Measurements from ENCODE around the gene GOT2. TPM values are rescaled to one million over a fixed set of nuclear protein-coding genes. Genes with fewer than 3 reads are reported as not detected.

The GOT2 gene
- polyA plus RNA-seq, 10 donors, result 49.0 to 64.0 (median 53.3) TPM

Other genes starting within 250 kb of the GOT2 start
- 10 to 100 TPM in 6 of 10 donors, 1 to 10 TPM in 4; 8.8 to 21.0 (median 11.6) TPM for gene NDRG4, start 234.2 kb downstream of the GOT2 start, polyA plus RNA-seq (ENCODE audit: insufficient read length in 10 of 10)
- 10 to 100 TPM; 10.2 to 23.7 (median 14.0) TPM for gene SETD6, start 218.8 kb downstream of the GOT2 start, polyA plus RNA-seq (ENCODE audit: insufficient read length in 10 of 10)
- 100 to 1,000 TPM in 2 of 10 donors, 10 to 100 TPM in 8; 77.5 to 111 (median 90.8) TPM for gene CNOT1, start 104.5 kb downstream of the GOT2 start, polyA plus RNA-seq (ENCODE audit: insufficient read length in 10 of 10)
- 1 to 10 TPM; 5.6 to 9.1 (median 6.8) TPM for gene SLC38A7, start 49.5 kb downstream of the GOT2 start, polyA plus RNA-seq (ENCODE audit: insufficient read length in 10 of 10)